Uterus (tissue), 2 donors: Measurements from ENCODE around the gene RNASE2.

ENCODE experiments used
- POLR2A ChIP-seq, 2 donors: fragments of 450-650 bp; IDR thresholded peaks; one replicate each; pipeline ENCODE4 v1.6.1; 2016; ENCODE audit warnings: antibody characterized with exemption in 2 of 2, mild to moderate bottlenecking in 1 of 2, moderate library complexity in 1 of 2
- TF ChIP-seq, protein P1 (sequence below), 4 experiments: fragments of 200-600 bp in 2 of 4; fragments of 450-650 bp in 2 of 4; sonication (generic) in 2 of 4; IDR thresholded peaks; one replicate each; pipeline ENCODE4 v1.5.1; 2016 to 2019; ENCODE audit warnings: antibody characterized with exemption in 4 of 4, mild to moderate bottlenecking in 2 of 4, moderate library complexity in 1 of 4

DNA sequence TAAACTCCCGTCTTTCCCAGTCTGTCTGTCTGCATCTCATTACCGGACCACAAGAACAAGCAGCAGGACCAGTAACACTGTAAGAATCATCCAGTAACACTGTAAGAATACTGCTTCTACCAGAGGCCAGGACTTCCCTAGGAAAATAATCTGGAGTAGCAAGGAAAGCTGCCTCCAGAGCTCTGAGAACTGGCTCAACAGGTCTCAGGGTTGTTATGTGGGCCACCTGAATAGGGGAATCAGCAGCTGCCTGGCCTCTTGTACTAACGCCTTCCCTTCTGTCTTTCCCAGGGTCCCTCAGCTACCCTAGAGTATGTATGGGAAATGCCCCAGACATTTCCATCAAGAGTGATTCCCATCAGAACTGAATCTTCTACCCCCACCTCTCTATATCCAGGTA is 42.9 kb downstream of the RNASE2 start:
- TF ChIP-seq, protein P1, sequence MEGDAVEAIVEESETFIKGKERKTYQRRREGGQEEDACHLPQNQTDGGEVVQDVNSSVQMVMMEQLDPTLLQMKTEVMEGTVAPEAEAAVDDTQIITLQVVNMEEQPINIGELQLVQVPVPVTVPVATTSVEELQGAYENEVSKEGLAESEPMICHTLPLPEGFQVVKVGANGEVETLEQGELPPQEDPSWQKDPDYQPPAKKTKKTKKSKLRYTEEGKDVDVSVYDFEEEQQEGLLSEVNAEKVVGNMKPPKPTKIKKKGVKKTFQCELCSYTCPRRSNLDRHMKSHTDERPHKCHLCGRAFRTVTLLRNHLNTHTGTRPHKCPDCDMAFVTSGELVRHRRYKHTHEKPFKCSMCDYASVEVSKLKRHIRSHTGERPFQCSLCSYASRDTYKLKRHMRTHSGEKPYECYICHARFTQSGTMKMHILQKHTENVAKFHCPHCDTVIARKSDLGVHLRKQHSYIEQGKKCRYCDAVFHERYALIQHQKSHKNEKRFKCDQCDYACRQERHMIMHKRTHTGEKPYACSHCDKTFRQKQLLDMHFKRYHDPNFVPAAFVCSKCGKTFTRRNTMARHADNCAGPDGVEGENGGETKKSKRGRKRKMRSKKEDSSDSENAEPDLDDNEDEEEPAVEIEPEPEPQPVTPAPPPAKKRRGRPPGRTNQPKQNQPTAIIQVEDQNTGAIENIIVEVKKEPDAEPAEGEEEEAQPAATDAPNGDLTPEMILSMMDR (IDR thresholded peaks at IDR 0.05): no peak
- TF ChIP-seq POLR2A (IDR thresholded peaks at IDR 0.05): no peak
